ENCODE data around the gene ISG20. TPM values are rescaled to one million over a fixed set of nuclear protein-coding genes. Genes with fewer than 3 reads are reported as not detected.
"Not testable (repeated sequence)": the region's sequence is repeated elsewhere in the genome, so short reads cannot be mapped to it uniquely, and the experiment has no call there.

The ISG20 gene
- total and polyA plus RNA-seq, 4 donors, result 6.8 to 36.5 (median 14.3) TPM

DNA sequence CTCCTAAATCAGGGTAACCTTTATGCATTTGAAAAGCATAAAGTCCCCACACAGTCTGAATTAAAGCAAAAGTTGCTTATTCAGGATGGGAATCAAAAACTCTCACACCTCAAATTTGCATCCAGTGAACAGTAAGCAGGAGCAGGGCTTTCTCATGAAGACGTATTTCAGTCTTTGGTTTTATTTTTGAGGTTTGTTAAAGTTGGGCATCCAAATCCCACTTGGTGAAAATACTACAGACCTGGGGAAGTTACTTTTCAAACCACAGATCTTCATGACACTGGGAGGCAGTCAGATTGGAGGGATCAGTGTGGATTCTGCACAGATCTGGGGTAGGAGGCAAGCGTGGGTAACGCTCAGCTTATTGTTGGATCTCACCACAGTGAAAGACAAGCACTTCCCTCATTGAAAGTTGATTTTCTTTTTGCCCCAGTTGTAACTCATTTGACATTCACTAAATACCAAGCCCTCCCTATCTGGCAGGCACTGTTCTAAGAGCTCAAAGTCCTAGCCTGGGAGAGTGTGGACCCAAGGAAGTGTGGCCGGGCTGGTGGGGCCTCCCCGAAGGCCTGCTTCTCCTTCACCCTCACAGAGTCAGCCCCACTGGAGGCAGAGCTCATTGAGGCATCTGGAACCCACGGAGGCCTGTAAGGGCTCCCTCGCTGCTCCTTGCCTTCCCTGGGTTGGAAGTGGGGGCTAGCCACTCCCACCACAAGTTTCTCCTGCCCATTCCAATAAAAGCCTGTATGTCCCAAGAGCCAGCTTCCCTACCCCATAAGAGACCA is 783 bp upstream of the ISG20 start:
- Histone ChIP-seq H3K27me3 (ENCODE audit: control insufficient read depth in 4 of 4, insufficient read depth in 4 of 4, low read length in 3 of 4) (no peaks in the 10 kb centered on the region), H3K4me3 (ENCODE audit: low read depth in 1 of 3, low read length in 3 of 3) (peak overlapping the region in 1 of 3 donors; percentile 58), H3K27ac (ENCODE audit: low read depth in 1 of 2, low read length in 2 of 2) (peak overlapping the region; percentile 96 to 98), H3K36me3 (ENCODE audit: control insufficient read depth in 4 of 4, insufficient read depth in 3 of 4, low read depth in 1 of 4, low read length in 3 of 4) (no peaks in the 10 kb centered on the region), H3K4me1 (ENCODE audit: control insufficient read depth in 4 of 4, insufficient read depth in 4 of 4, low read length in 3 of 4) (peaks cover 6 to 22% (median 12%) of the 10 kb centered on the region in 4 donors), H3K9ac (ENCODE audit: low read depth in 1 of 2, low read length in 2 of 2) (peak overlapping the region; percentile 0 to 48), H3K9me3 (ENCODE audit: control insufficient read depth in 4 of 4, low read length in 3 of 4) (no peaks in the 10 kb centered on the region)
- TF ChIP-seq HNF4A (conservative IDR thresholded peaks at IDR 0.05) (peak in 1 of 2 donors; percentile 62), HNF4G (IDR thresholded peaks at IDR 0.05) (peak; percentile 29), NR2F2 (IDR thresholded peaks at IDR 0.05) (no peak), GABPA (IDR thresholded peaks at IDR 0.05 in 1 of 2, conservative IDR thresholded peaks at IDR 0.05 in 1 of 2) (no peak)
- TF ChIP-seq, protein P1, sequence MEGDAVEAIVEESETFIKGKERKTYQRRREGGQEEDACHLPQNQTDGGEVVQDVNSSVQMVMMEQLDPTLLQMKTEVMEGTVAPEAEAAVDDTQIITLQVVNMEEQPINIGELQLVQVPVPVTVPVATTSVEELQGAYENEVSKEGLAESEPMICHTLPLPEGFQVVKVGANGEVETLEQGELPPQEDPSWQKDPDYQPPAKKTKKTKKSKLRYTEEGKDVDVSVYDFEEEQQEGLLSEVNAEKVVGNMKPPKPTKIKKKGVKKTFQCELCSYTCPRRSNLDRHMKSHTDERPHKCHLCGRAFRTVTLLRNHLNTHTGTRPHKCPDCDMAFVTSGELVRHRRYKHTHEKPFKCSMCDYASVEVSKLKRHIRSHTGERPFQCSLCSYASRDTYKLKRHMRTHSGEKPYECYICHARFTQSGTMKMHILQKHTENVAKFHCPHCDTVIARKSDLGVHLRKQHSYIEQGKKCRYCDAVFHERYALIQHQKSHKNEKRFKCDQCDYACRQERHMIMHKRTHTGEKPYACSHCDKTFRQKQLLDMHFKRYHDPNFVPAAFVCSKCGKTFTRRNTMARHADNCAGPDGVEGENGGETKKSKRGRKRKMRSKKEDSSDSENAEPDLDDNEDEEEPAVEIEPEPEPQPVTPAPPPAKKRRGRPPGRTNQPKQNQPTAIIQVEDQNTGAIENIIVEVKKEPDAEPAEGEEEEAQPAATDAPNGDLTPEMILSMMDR (IDR thresholded peaks at IDR 0.05; ENCODE audit: low read depth, low read length, missing input control), result no peak
- WGBS, result 55% methylated on average over 7 of the region's 7 CpGs
- no peak for DNase-seq (ENCODE audit: low spot score)

DNA sequence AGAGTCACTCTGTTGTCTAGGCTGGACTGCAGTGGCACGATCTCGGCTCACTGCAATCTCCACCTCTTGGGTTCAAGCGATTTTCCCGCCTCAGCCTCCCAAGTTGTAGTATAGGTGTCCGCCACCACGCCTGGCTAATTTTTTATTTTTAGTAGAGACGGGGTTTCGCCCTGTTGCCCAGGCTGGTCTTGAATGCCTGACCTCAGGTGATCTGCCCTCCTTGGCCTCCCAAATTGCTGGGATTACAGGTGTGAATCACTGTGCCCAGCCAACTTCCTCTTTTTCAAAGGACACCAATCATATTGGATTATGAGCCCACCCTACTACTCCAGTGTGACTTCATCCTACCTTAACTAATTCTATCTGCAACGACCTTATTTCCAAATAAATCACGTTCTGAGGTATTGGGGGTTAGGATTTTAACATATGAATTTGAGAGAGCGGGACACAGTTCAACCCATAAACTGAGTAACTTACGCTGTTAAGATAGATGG is 3.2 kb downstream of the ISG20 start:
- no peak for DNase-seq (ENCODE audit: low spot score)
- no peaks in the 10 kb centered on the region for H3K36me3 ChIP-seq (ENCODE audit: control insufficient read depth in 4 of 4, insufficient read depth in 3 of 4, low read depth in 1 of 4, low read length in 3 of 4)
- peaks cover 6 to 22% (median 12%) of the 10 kb centered on the region in 4 donors for H3K4me1 ChIP-seq (ENCODE audit: control insufficient read depth in 4 of 4, insufficient read depth in 4 of 4, low read length in 3 of 4)
- TF ChIP-seq SP1 (IDR thresholded peaks at IDR 0.05), result no peak
- TF ChIP-seq TAF1 (conservative IDR thresholded peaks at IDR 0.05), result no peak
- TF ChIP-seq NR2F2 (IDR thresholded peaks at IDR 0.05), result no peak
- TF ChIP-seq RXRA (IDR thresholded peaks at IDR 0.05), result no peak
- no peak for TF ChIP-seq HNF4G (IDR thresholded peaks at IDR 0.05)
- TF ChIP-seq JUND (IDR thresholded peaks at IDR 0.05), result no peak
- TF ChIP-seq, protein P2, sequence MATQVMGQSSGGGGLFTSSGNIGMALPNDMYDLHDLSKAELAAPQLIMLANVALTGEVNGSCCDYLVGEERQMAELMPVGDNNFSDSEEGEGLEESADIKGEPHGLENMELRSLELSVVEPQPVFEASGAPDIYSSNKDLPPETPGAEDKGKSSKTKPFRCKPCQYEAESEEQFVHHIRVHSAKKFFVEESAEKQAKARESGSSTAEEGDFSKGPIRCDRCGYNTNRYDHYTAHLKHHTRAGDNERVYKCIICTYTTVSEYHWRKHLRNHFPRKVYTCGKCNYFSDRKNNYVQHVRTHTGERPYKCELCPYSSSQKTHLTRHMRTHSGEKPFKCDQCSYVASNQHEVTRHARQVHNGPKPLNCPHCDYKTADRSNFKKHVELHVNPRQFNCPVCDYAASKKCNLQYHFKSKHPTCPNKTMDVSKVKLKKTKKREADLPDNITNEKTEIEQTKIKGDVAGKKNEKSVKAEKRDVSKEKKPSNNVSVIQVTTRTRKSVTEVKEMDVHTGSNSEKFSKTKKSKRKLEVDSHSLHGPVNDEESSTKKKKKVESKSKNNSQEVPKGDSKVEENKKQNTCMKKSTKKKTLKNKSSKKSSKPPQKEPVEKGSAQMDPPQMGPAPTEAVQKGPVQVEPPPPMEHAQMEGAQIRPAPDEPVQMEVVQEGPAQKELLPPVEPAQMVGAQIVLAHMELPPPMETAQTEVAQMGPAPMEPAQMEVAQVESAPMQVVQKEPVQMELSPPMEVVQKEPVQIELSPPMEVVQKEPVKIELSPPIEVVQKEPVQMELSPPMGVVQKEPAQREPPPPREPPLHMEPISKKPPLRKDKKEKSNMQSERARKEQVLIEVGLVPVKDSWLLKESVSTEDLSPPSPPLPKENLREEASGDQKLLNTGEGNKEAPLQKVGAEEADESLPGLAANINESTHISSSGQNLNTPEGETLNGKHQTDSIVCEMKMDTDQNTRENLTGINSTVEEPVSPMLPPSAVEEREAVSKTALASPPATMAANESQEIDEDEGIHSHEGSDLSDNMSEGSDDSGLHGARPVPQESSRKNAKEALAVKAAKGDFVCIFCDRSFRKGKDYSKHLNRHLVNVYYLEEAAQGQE (IDR thresholded peaks at IDR 0.05), result no peak
- TF ChIP-seq FOXA1 (IDR thresholded peaks at IDR 0.05), result no peak
- TF ChIP-seq, protein P3, sequence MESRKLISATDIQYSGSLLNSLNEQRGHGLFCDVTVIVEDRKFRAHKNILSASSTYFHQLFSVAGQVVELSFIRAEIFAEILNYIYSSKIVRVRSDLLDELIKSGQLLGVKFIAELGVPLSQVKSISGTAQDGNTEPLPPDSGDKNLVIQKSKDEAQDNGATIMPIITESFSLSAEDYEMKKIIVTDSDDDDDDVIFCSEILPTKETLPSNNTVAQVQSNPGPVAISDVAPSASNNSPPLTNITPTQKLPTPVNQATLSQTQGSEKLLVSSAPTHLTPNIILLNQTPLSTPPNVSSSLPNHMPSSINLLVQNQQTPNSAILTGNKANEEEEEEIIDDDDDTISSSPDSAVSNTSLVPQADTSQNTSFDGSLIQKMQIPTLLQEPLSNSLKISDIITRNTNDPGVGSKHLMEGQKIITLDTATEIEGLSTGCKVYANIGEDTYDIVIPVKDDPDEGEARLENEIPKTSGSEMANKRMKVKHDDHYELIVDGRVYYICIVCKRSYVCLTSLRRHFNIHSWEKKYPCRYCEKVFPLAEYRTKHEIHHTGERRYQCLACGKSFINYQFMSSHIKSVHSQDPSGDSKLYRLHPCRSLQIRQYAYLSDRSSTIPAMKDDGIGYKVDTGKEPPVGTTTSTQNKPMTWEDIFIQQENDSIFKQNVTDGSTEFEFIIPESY (IDR thresholded peaks at IDR 0.05), result no peak
- TF ChIP-seq, protein P1 (IDR thresholded peaks at IDR 0.05; ENCODE audit: low read depth, low read length, missing input control), result no peak
- TF ChIP-seq RAD21 (IDR thresholded peaks at IDR 0.05), result no peak
- TF ChIP-seq HNF4A (conservative IDR thresholded peaks at IDR 0.05), result no peak
- no peak for TF ChIP-seq FOXA2 (IDR thresholded peaks at IDR 0.05)
- TF ChIP-seq, protein P4, sequence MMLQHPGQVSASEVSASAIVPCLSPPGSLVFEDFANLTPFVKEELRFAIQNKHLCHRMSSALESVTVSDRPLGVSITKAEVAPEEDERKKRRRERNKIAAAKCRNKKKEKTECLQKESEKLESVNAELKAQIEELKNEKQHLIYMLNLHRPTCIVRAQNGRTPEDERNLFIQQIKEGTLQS (IDR thresholded peaks at IDR 0.05), result no peak
- no peak for TF ChIP-seq YY1 (IDR thresholded peaks at IDR 0.05)
- H3K27me3 ChIP-seq (ENCODE audit: control insufficient read depth in 4 of 4, insufficient read depth in 4 of 4, low read length in 3 of 4), result no peaks in the 10 kb centered on the region
- 93% methylated on average over 12 of the region's 12 CpGs for WGBS
- H3K9ac ChIP-seq (ENCODE audit: low read depth in 1 of 2, low read length in 2 of 2), result no peak overlapping the region
- H3K4me3 ChIP-seq (ENCODE audit: low read depth in 1 of 3, low read length in 3 of 3), result no peak overlapping the region
- H3K9me3 ChIP-seq (ENCODE audit: control insufficient read depth in 4 of 4, low read length in 3 of 4), result no peaks in the 10 kb centered on the region
- H3K27ac ChIP-seq (ENCODE audit: low read depth in 1 of 2, low read length in 2 of 2), result no peak overlapping the region

DNA sequence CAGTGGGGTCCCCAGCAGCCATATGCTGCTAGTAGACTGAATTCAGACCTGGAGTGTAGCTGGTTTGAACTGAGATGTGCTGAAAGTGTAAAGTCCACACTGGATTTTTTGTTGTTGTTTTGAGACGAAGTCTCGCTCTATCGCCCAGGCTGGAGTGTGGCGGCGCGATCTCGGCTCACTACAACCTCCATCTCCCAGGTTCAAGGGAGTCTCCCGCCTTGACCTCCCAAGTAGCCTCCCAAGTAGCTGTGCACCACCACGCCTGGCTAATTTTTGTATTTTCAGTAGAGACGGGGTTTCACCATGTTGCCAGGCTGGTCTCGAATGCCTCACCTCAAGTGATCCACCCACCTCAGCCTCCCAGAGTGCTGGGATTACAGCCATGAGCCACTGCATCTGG is 3.7 kb downstream of the ISG20 start:
- not testable (repeated sequence) for H3K27ac ChIP-seq (ENCODE audit: low read depth in 1 of 2, low read length in 2 of 2); H3K9ac ChIP-seq (ENCODE audit: low read depth in 1 of 2, low read length in 2 of 2); H3K4me3 ChIP-seq (ENCODE audit: low read depth in 1 of 3, low read length in 3 of 3); H3K9me3 ChIP-seq (ENCODE audit: control insufficient read depth in 4 of 4, low read length in 3 of 4); H3K27me3 ChIP-seq (ENCODE audit: control insufficient read depth in 4 of 4, insufficient read depth in 4 of 4, low read length in 3 of 4); DNase-seq (ENCODE audit: low spot score); H3K36me3 ChIP-seq (ENCODE audit: control insufficient read depth in 4 of 4, insufficient read depth in 3 of 4, low read depth in 1 of 4, low read length in 3 of 4)
- WGBS, result 98% methylated on average over 11 of the region's 11 CpGs
- peaks cover 8 to 24% (median 14%) of the 10 kb centered on the region in 4 donors for H3K4me1 ChIP-seq (ENCODE audit: control insufficient read depth in 4 of 4, insufficient read depth in 4 of 4, low read length in 3 of 4)
